CD4-positive, alpha-beta T cell treated with Interleukin-21 for 1 hour (primary cell): ENCODE results near the gene HM13.
"Not testable (repeated sequence)": the region's sequence is repeated elsewhere in the genome, so short reads cannot be mapped to it uniquely, and the experiment has no call there.

Experiments used
- DNase-seq: peaks from one replicate; pipeline ENCODE4 v3.0.0-alpha.2; 2020

The HM13 gene, protein sequence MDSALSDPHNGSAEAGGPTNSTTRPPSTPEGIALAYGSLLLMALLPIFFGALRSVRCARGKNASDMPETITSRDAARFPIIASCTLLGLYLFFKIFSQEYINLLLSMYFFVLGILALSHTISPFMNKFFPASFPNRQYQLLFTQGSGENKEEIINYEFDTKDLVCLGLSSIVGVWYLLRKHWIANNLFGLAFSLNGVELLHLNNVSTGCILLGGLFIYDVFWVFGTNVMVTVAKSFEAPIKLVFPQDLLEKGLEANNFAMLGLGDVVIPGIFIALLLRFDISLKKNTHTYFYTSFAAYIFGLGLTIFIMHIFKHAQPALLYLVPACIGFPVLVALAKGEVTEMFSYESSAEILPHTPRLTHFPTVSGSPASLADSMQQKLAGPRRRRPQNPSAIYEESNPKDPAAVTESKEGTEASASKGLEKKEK

GRCh38 chr20:31514154-31515071, at the start of gene HM13:
Gene HM13, plus strand, starts transcription at chr20:31514442. Its CDS starts 110 bp downstream, at chr20:31514552.
- DNase-seq: peak; percentile 90

GRCh38 chr20:31470946-31471345, 43.3 kb upstream of the HM13 start:
- not testable (repeated sequence) for DNase-seq

- DNase-seq: no peak
These were observed 41.6 kb upstream of the HM13 start for GRCh38 chr20:31472395-31473330.

DNA sequence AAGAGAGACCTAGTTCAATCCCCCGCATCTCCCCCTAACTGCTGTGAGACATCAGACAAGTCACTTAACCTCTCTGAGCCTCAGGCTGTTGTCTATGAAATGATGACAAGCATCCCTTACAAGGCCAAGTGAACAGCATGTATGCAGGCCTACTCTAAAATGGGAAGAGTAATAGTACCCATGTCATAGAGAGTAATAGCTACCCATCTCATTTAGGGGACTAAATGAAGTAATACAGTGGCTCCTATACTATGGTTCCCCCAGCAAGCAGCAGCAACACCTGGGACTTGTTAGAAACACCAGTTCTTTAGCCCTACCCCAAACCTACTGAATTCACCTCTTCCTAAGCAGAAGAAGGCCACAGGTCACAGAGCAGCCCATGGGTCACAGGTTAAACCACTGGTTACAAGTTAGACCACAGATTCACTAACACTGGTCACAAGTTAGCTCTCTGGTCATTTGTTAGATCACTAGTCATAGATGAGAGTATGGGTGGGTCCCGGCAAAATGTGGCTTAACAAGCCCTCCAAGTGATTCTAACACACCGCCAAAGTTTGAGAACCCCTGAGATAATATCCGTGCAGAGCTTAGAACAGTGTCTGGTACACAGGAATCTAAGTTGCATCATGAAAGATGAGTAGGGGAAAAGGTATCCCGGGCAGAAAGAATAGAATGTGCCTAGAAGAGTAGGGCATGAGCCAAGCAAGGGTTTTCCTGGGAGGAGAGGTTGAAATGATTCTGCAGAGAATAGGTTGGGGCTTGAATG, 40.7 kb upstream of the HM13 start:
- no peak for DNase-seq

DNA sequence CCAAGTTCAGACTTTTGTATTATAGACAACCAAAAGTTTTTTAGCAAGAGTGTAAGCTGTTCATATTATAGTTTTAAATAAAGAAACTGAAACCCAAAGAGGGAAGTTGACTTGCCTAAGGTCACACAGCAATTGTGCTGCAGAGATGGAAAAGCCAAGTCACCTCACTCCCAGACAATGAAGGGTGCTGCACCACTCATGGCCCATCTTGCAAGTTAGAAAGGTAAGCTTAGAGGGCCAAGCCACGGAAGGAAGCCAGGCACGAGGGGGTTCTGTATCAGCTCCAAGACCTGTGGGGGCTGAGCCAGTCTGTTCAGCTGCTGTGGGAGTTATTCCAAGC, 40.2 kb upstream of the HM13 start:
- DNase-seq: no peak

GRCh38 chr20:31474758-31475427, 39.3 kb upstream of the HM13 start, which contains the start of the genes DEFB124 and REM1:
Gene DEFB124, minus strand, starts transcription at chr20:31475127. Its CDS starts 2,114 bp downstream, at chr20:31473013.
Gene REM1, plus strand, starts transcription at chr20:31475288. Its CDS starts 1,158 bp downstream, at chr20:31476446.
- DNase-seq: no peak

DNA sequence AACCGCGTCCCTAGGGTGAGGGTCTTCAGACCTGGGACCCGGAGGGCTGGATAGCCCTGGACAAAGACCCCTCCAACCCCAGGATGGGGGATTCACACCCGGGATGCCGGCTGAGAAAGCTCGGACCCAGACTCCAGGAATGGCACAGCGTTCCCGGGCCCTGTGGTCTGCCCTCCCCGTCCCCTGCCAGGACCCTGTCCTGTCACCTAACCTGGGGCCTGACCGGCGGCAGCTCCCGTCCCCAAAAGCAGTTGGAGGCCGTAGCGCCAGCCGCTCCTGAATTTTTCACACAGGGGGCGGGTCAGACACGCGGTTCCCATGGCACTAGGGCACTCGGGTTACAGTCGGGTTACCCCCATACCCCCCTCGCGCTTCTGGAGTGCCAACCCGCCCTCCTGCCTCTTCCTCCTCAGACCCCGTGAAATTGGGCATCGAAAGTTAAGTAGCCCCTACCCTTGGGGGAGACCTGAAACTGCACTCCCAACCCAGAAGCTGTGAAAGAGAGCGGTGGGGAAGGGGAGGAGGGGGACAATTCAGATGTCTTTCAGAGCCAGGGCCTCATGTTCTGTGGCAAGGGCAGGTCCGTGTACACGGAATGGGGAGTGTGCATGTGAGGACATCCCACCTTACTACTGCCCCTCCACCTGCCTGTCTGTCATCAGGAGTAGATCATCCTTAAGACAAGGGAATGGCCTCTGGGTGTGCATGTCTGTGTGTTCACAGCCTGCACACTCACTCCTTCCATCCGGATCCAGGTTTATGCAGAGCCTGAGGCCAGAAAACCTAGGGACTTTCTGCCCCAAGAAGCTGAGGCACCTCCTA, 38.6 kb upstream of the HM13 start:
- DNase-seq: no peak

DNA sequence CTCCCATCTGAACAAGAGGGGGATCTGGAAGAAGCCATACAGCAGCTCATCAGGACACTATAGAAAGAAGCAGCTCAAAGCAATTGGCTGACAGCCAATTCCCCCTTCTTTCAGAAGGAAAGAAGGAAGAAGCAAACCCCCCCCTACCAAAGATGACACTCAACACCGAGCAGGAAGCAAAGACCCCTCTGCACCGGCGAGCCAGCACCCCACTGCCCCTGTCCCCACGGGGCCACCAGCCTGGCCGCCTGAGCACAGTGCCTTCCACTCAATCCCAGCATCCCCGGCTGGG, 38.0 kb upstream of the HM13 start:
- DNase-seq: no peak

GRCh38 chr20:31476643-31477215, 37.5 kb upstream of the HM13 start:
- DNase-seq: no peak

DNA sequence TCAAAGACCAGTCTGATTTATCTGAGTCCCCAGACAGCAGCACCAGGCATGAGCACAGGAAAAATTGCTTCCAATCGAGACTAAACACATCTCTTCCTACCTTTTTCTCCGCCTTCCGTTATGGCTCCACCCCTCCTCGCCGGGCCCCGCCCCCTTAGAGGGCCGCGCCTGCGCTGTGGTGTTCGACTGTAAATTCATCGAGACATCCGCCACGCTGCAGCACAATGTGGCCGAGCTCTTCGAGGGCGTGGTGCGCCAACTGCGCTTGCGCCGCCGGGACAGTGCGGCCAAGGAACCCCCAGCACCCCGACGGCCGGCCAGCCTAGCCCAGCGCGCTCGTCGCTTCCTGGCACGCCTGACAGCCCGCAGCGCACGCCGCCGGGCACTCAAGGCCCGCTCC, 30.2 kb upstream of the HM13 start:
- DNase-seq: peak; percentile 25

DNA sequence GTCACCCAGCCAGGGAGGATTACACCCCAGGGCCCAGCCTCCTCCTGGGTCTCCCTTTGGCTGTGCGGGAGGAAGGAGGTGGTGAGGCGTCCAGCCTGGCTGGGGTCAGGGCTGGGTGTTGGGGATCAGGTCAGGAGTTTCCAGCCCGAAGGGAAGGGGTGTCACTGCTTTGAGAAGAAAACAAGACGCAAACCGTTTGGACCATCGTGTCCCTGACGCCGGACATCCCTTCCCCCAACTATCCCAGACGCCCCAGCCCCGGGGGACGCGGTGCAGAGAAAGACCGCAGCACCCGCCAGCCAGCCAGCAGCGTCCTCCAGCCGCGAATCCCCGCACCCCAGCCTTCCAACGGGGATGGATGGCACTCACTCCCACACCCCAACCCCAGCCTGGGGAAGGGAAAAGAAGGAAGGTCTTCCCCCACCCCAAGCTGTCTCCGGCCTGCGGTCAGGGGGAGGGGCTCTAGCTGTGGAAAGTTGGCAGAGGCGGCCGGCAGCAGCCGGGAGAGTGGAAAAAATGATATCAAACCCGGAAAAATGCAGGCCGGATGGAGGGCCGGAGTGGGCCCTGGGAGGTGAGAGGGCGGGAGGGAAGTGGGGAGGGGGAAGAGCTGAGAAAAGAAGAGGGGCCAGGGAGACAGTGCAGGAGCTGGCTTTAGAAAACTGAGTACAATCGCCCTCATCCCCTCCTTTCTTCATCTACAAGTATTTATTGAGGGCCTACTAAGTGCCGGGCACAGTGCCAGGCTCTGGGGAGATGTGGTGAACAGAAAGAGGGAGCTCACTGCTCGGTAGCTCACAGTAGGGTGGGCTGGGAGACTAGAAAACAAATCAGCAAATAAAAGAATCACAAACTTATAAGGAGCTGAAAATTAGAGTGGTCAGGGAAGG, 28.5 kb upstream of the HM13 start:
- DNase-seq: no peak

DNA sequence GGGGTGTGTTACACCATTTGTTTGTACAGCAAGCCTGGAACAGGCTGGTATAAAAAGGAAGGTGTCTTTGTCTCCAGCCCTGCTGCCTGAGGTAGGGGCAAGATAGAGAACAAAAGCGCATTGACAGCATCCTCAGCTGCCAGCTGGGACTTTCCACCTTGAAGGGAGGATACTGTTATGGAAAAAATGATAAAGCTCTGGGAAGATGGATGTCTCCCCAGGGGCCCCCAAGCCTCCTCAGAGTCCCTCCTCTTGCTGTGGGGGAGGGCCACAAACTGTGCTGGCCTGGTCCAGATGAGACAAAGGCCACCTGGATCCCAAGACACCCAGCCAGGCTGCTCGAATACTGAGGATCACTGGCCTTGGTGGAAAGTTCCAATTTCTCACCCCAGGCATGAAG, 26.1 kb upstream of the HM13 start:
- no peak for DNase-seq

- DNase-seq: no peak
These were observed 25.1 kb upstream of the HM13 start for GRCh38 chr20:31489152-31489551.

DNA sequence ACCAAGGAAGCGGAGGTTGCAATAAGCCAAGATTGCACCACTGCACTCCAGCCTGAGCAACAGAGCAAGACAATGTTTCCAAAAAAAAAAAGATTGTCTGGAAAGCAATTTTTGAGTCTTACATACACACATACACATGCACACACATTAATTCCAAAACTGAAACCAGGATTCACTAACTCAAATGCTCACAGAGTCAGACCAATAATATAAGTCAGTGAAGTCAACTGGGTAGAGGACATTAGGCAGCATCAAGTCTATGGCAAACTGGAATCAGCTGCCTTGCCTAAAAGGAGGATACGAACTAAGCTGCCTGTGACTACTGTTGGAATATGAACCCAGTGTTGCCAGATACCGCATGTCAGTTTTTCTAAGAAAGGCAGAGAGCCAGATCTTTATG, 23.5 kb upstream of the HM13 start:
- DNase-seq: no peak

DNA sequence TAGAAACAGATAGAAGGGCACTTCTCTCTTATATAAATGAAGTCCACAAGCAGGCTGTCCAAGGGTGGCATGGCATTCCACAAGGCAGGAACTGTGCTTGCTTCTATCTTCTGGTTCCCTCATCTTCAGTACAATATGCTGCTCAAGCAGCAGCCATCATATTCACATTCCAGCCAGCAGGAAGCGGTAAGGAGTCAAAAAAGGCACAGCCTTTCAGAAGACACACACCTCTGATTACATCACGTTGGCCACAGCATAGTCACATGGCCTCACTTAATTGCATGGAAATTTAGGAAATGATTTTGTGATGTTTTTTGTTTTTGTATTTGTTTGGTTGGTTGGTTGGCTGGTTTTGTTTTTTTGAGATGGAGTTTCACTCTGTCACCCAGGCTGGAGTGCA, 20.1 kb upstream of the HM13 start:
- no peak for DNase-seq

GRCh38 chr20:31496761-31497295, 17.4 kb upstream of the HM13 start:
- DNase-seq: no peak

DNA sequence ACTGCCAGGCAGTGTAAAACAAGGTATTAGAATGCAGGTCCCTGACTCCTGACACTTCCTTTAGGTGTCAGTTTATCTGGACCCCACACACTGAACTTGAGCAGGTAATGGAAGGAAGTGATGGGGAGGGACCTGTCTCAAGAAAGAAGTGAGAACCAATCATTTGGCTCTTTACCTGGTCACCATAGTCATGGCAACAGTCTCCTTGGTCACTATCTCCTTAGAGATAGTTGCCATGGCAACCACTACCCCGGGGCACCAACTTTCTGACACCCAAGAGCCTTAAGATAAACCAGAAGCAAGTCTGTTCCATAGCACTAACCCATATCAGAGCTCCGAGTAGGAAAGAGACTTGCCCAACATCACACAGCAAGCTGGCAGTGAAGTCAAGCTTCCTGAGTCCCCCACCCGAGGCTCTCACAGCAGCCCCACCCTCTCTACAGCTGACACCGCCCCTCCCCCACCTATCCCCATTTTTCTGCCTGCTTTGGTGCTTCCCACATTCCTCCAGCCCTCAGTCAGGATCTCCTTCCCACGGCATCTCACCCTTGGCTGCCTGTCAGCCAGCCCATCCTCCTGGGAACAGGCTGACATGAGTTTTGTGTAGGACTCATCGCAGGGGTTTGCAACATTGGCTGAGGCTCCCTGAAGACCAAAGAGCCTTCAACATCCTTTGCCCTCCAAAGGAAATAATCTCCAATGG, 16.3 kb upstream of the HM13 start:
- no peak for DNase-seq

DNA sequence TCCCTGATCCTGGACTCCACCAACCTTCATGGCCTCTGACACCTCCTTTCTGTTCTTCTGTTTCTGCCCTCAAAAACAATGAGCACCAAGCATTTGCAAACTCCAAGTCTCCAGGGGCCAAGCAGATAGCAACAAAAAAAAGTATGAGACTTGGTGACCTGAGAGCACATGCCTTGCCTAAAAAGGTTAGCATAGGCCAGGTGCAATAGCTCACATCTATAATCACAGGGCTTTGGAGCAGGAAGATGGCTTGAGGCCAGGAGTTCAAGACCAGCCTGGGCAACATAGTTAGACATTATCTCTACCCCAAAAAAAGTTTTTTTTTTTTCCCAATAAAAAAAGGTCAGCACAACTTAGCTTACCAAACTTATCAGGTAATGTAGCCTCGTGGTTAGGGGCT, 13.7 kb upstream of the HM13 start:
- no peak for DNase-seq
